HEK293T (cell line): ENCODE measurements around the gene RRAS2.

Experiments
- FOXK2 ChIP-seq: fragments of 450-650 bp; IDR thresholded peaks from 2 replicates; pipeline ENCODE4 v1.6.1; 2016; ENCODE audit warnings: mild to moderate bottlenecking
- FOXM1 ChIP-seq: fragments of 450-650 bp; IDR thresholded peaks from 2 replicates; pipeline ENCODE4 v1.6.1; 2017; ENCODE audit warnings: mild to moderate bottlenecking, borderline replicate concordance
- NFRKB ChIP-seq: fragments of 450-650 bp; IDR thresholded peaks from 2 replicates; pipeline ENCODE4 v1.6.1; 2016; ENCODE audit warnings: mild to moderate bottlenecking, moderate library complexity
- SP1 ChIP-seq: fragments of 450-650 bp; IDR thresholded peaks from 2 replicates; pipeline ENCODE4 v1.6.1; 2017
- SUZ12 ChIP-seq: fragments of 450-650 bp; IDR thresholded peaks from 2 replicates; pipeline ENCODE4 v1.6.1; 2016; ENCODE audit warnings: mild to moderate bottlenecking
- ZNF384 ChIP-seq: fragments of 450-650 bp; IDR thresholded peaks from 2 replicates; pipeline ENCODE4 v1.6.1; 2016

GRCh38 chr11:14347494-14347893, 11.5 kb downstream of the RRAS2 start:
- TF ChIP-seq SUZ12: no peak
- no peak for TF ChIP-seq FOXM1
- TF ChIP-seq FOXK2: no peak
- no peak for TF ChIP-seq SP1
- no peak for TF ChIP-seq ZNF384
- no peak for TF ChIP-seq NFRKB
